Activated CD8-positive, alpha-beta memory T cell treated with anti-CD3 and anti-CD28 coated beads, Interleukin-2, amount 50 U/mL, for 1 hour (primary cell): ENCODE measurements around the gene ACY1.

Source experiments
- DNase-seq: peaks from one replicate; pipeline ENCODE4 v3.0.0-alpha.2; 2020; ENCODE audit errors: extremely low read depth

The ACY1 gene

DNA sequence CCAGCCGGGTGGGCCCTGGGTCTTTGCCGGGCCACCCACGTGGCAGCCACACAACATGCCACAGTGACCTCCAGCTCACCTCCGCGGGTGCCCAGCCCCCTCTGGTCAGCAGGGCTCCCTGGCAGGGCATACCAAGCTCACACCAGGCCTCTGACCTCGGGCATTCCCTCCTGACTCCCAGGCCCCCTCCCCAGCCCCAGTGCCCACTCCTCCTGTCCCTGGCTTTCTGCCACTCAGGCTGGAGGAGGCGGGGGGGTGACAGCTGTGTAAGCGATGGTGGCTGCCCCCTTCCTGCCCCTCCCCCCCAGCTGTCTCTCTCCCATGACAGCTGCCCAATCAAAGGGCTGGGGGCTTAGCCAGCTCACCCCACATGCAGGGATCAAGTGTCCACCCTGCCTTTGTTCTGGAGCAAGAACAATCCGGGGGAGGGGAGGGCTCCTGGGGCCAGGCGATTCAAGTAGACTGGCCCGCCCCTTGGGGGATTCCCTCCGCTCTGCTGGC, 19.3 kb upstream of the ACY1 start:
- DNase-seq = no peak

DNA sequence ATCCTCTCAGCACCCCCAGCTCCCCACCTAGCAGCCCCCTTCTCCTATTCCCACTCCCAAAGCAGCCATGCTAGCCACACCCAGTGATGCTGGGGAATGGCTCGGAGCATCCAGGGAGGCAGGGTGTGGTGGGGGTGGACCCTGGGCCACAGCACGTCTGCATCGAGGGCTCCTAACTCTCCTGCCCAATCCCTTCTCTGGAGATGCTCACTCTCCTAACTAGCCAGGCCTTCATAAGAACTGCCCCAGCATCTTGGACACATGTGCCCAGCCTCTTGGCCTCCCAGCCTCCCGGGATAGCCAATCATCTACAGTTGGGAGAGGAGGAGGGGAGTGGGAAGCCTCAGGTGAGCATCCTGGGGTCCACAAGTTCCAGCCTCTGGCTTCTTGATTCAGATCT, 18.8 kb upstream of the ACY1 start:
- no peak for DNase-seq

DNA sequence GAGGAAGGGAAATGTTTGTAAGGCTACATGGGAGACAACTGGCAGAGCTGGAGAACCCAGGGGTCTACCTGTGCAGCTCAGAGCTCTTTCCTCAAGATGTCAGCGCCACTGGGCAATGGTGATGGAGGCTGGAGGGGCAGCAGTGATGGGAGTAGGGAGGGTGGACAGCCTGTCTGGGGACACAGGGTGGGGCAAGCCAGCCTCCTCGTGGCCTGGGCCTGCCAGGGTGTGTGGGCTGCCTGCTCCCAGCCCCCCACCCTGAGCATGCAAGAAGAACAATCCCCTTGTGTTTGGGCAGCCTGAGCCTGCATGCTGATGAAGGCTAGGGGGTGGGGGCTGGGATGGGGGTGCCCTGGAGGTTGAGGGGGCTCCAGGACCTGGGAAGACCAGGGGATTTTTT, 17.3 kb upstream of the ACY1 start:
- no peak for DNase-seq

DNA sequence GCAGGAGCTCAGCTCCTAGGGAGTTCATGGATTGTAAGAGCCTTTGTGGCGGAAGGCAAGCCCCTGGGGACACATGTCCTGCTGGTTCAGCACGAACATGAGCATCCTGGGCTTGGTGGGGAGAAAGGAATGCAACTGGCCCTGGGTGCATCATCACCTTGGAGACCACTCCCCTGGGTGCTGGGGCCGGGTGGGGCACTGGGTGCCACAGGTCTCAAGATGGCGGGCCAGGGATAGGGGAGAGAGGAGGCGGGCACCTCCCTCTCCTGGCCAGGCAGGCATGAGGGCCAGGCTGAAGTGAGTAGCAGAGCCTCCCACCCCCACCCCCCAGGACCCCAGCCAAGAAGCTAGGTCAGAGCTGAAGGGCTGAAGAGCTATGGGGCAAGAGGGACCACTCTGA, 16.8 kb upstream of the ACY1 start:
- DNase-seq = no peak

DNA sequence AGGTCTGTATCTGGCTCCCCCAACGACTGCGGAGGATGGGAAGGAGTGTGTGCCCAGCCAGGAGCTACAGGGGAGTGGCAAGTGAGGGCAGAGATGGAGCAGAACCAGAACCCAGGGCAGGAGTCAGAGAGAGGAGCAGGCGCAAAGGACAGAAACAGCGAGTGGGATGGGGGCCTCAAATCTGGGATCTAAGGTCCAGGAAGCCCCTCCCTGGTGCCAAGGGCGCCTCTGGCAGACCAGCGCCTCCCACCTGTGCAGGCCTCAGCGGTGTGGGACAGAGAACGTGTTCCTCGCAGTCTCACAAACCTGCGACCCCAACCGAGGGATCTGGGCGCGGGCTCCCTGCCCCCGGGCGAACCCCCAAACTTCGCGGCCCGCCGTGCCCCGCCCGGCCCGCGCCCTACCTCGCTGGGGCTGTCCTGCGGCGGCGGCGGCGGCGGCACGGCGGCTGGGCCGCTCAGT, 16.4 kb upstream of the ACY1 start:
- no peak for DNase-seq

DNA sequence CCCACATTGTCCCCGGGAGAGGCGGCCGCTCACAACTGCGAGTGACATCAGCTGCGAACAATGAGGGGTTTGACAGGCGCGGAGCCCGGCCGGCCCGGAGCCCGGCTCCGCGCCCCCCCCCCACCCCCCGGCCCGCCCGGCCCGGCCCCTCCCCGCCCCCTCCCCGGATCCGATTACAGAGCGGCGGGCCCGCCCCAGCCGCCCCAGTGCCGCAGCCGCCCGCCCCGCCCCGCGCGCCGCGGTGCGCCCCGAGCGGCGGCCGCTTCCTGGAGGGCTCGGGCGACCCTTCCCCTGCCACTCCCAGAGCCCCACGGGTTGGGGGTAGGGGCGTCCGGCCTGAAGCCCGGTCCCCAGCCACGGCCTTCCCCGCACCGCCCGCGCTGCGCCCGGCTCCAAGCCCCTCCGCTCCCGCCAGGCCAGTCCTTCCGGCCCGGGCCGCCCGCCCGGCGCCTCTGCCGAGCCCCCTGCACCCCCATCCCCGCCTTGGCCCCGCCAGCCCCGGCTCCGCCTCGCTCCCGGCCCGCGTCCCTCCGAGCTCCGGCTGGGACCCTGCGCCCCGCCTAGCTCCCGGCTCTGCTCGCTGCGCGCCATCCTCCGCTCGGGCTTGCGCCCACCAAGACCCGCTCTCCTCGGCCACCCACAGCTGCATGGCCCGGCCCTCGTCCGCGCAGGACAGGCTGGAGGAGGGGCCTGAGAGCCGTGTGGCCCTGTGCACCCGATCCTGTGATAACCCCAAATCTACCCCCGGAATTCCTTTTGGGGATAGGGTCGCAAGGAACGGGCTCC, 15.8 kb upstream of the ACY1 start, which contains the start of gene PCBP4:
Gene PCBP4, minus strand, starts transcription at position 71 of the 786 bp plus-strand sequence. CDS start 6,214 bp downstream, outside the sequence.
- DNase-seq = no peak

DNA sequence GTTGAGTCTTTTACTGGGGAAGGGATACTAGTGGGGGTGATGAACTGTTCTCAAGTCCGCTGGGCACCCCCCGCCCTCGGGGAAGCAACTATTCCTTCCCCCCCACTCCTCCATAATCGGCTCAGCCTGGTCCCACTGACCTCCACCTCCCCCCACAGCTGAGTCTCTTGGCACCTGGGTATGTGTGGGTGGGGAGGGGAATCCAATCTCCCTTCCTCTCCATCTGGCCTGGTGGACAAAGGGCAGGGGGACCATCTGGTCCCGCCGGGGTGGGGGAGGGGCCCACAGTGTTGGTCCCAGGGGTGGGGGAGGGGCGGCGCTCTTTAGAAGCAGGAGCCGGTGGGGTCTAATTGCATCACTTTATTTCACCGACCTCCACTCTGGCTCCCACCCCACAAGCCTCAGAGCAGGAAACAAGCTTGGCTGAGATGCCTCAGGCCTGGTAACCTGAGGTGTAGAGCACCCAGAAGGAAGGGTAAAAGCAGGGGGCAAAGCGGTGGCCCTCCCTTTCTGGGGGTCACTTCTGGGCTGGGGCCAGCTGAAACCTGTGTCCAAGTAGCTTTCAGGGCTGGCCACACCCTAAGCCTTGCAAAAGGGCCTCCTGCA, 15.1 kb upstream of the ACY1 start:
- DNase-seq = no peak

DNA sequence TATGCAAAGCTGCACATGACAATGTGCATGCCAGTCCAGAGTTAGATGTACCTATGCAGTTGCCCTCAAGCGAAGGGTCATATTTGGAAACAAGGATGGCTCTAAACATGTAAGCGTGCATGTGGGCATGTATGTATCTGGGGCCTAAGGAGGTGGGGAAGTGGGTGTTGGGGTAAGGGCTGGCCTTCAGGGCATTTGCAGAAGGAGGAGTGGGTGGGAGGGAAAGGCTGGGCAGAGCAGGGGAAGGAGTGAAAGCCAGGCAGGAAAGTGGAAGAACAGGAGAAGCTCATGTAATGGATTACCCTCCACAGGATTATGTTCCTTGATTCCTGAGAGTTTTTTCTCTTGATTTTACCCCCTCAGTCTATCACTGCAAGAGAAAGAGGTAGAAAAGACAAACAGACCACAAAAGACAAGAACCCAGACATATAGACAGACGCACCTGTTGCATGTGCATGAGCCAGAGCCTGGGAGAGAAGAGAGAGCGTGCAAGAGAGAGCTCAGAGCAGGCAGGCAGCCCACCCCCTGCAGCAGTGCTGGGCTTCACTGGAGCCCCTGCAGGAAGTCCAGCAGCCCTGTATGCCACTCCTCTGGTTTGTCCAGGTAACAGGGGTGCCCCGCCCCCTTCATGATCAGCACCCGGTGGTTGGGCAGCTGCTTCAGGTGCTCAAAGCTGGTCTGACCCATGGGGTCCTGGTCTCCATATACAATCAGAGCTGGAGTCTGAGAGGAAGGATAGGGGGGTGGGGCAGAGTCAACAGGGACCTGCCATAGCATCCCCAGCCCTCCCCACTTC, 14.3 kb upstream of the ACY1 start:
- DNase-seq = no peak

DNA sequence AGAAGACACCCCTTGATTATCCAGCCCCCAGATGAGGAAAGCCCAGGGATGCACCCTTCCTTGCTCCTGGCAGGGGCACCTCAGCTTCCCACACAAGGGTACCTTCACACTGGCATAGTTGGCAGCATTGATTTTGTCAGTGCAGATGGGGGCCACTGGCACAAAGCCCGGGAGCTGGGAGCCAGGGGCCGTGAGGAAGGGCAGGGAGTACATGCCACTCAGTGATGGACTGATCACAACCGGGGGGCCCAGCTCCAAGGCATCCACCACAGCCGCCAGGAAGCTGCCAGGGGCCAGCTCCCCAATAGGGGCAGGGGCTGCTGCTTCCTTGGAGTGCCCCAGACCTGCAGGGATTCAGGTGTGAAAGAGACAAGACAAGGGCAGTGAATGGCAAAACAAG, 13.5 kb upstream of the ACY1 start:
- no peak for DNase-seq

DNA sequence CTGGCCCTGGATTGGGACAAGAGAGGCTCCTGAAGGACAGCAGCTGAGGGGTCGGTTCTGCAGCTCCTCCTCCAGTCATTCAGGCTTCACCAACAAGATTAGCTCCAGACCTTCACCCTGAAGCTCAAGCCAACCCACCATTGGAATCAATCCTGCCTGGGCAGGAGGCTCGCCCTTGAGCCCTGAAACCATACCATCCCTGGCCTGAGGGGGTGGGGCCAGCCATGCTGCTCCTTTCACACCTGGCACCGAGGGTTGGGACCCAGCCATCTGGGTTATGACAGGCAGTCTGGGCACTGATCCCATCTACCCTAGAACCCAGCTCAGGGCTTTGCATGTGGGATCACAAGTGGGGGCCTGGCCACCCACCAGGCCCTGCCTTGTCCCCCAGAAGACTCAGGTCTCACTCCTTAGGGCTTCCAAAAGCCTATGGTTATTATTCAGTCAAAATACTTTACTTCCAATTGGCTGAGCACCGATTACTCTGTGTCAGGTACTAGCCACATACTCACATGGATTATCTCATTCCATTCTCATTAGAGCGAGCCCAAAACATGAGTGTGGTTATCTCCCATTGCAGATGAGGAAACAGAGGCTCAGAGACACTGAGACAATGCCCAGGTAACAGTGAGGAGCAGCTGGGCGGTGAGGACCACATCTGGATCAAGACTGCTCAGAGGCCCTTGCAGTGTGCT, 12.6 kb upstream of the ACY1 start:
- no peak for DNase-seq

DNA sequence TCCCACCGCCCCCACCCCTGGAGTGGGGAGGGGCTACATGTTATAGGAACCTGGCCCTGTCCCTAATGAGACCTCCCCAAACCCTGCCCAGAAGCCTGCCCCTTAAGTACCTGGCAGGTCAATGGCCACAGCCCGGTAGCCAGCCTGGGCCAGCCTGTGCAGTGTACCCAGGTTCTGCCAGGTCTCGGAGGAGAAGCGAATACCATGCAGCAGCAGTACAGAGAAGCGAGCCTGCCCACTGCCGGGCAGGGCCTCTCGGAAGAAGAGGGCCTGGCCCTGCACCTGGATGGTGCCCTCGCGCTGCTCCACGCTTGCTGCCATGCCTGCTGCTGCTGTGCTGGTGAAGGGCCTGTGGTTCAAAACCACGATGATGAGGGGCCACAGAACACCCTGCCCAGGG, 12.0 kb upstream of the ACY1 start:
- DNase-seq = no peak

DNA sequence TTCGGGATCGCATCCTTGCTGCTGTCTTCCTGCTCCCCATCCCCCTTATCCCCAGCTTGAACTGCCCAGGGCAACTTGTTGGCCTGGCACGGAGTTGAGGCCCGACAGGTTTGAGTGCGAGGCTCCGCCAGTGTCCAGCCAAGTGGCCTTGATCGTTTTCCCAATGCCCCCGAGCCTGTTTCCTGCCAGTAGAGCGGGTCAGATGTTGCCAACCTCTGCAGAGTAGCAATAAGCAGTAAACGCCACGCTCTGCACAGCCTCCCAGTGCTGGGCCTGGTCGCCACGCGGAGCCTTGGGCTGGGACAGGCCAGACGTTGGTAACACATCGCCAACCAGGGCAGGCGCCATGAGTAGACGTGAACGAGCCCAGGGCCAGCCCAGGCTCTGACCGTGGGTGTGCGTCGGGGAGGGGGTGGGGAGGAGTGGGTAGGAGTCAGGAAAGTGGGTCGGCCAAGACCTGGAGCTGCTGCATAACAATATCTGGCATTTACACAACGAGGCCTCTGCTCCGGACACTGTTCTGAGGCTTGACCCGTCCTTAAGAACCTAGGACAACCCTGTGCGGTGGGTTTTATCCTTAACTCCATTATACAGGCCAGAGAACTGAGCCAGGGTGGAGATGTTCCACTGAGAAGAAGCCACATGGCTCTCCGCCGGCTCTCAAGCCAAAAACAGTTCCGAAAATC, 8.9 kb upstream of the ACY1 start:
- no peak for DNase-seq

DNA sequence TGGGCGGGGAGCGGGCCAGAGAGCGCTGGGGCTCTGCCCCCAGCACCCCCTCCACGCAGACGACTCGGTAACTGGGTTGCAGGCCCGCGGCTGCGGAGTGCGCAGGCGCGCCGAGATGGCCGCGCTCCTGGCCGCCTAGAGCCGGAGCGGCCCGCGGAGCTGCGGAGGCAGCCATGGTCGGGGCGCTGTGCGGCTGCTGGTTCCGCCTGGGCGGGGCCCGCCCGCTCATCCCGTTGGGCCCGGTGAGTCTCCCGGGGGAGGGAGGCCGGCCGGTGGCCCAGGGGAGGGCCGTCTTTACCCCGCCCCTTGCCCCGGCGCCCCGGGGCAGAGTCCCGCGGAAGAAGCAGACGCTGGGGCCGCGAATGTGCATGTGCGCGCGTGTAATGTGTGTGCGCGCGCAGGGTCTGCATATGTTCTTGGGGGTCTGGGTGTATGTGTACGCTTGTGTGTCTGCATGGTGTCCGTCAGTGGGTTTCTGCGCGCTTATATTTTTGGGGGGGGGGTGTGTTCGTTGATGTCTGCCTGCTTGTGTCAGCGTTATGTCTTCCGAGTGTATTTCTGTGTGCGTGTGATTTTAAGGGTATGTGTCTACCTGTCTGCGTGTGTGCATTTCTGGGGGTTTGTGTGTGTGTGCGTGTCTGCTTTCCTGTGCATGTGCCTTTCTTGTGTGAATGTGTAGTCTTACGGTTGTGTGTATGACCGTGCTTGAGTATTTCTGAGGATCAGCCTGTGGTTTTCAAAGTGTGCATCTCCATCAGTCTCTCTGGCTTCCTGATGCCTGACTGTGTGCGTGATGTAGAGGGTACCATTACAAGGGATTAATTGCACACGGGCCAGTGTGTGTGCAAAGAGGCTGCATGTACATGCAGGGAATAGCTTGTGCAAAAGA, 8.1 kb upstream of the ACY1 start, which contains the start of gene ABHD14A:
Gene ABHD14A, plus strand, starts transcription at position 102 of the 889 bp plus-strand sequence. Its CDS starts 72 bp downstream, at position 174.
- DNase-seq = no peak

DNA sequence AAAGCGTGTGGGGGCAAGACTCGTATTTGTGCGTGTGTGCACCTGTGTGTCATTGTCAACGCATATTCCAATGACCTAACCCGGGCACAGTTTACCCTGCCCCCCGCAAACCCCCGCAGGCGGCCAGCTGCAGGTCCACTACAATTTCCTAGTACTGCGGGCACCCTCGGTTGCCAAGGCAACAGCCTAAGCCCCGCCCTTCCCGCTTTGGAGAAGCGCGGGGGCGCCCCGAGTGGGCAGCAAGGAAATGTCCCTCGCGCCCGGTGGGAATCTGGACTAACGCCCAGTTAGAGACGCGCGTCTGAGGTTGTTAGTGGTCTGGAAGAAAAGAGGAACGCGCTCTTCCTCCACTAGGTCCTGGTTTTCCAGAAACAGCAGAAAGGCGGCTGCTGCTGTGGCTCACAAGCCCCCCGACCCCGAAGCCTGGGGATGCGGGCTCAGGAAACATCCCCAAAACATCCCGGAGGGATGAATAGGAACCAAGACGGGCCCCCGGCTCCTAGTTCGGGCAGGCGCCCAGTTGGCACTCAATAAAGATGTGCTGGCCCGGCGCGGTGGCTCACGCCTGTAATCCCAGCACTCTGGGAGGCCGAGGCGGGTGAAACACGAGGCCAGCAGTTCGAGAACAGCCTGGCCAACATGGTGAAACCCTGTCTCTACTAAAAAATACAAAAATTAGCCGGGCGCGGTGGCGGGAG, 7.3 kb upstream of the ACY1 start:
- DNase-seq = no peak

DNA sequence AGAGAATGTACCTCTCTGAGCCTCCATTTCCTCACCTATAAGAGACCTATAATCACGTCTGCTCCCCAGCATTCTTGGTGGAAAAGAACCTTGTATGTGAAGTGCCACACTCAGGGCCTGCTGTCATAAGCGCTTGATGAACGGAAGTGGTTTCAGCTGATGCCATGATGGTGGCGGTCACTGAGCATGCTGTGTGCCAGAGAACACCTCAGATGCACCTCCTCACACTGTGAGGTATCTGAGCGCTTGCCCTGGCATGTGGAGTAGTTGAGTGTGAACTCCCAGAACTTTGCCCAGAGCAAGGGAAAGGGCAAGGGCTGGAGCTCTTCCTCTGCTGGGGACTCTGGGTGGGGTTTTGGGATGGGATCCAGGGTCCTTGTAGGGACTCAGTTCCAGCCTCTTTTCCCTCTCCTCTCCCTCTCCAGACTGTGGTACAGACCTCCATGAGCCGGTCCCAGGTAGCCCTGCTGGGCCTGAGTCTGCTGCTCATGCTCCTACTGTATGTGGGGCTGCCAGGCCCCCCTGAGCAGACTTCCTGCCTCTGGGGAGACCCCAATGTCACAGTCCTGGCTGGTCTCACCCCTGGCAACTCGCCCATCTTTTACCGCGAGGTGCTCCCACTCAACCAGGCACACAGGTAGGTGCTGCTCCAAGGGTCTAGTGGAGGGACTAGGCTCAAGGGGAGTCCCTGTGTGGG, 5.7 kb upstream of the ACY1 start:
- no peak for DNase-seq

DNA sequence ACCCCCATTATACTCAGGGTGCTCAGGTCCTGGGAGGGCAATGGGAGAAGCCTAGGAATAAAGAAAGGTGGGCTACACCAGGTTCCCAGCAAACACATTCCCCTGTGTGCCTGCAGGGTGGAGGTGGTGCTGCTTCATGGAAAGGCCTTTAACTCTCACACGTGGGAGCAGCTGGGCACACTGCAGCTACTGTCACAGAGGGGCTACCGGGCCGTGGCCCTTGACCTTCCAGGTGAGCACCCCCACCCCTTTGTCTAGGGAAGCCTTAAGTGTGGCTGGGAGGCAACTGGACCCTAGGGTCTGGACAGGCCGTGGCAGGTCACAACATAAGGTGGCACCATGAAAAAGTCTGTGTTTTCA, 5.2 kb upstream of the ACY1 start:
- no peak for DNase-seq

DNA sequence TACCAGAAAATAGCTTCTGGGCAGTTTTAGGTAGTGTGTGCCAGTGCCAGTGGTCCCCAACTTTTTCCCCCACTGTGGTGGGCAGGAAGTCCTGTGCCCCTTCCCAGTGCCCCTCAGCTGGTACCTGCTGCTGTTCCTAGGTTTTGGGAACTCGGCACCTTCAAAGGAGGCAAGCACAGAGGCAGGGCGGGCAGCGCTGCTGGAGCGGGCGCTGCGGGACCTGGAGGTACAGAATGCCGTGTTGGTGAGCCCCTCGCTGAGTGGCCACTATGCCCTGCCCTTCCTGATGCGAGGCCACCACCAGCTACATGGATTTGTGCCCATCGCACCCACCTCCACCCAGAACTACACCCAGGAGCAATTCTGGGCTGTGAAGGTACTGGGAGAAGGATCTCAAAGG, 3.1 kb upstream of the ACY1 start:
- DNase-seq = no peak

DNA sequence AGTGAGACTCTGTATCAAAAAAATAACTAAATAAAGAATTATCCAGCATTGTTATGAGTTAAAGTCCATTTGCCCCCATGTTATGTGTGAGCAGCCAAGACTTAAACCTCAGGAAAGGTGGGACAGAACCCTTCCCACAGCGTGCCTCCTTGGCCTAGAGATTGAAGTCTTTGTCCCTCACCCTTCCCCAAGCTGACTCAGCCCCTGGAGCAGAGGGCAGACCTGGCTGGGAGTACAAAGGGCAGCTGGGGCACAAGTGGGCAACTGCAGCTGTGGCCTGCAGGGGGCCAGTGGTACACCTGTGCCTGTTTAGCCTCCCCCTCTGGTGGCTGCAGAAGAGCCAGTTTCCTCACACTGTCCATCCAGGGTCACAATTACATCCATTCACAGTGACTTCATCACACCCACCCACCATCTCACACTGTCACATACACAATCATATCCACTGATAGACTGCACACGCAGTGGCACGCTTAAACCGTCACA, 940 bp upstream of the ACY1 start:
- no peak for DNase-seq
